Endothelial cell of umbilical vein (primary cell): Measurements from ENCODE around the gene CNPY1. TPM values are rescaled to one million over a fixed set of nuclear protein-coding genes. Genes with fewer than 3 reads are reported as not detected.

Source experiments
- BruUV-seq: library from RNA; stranded (reverse); fragments of 400-500 nt; replicated peaks from 2 replicates; lab custom pipeline; 2021; lab: Mats Ljungman, UMichigan
- CTCF ChIA-PET: fragments of 300-600, 350-600 bp; sonication (Branson Sonifier 250); formaldehyde crosslinking; loops from one replicate; lab custom pipeline; 2021; ENCODE audit warnings: antibody characterized with exemption, inconsistent platforms; lab: Charles Lee
- POLR2A ChIA-PET: fragments of 300-600, 350-600 bp; sonication (Branson Sonifier 250); formaldehyde crosslinking; loops from one replicate; lab custom pipeline; 2021; ENCODE audit warnings: antibody characterized with exemption, inconsistent platforms; lab: Charles Lee
- DNase-seq: peaks from one replicate; pipeline ENCODE4 v3.0.0-alpha.2; 2011; ENCODE audit warnings: low read depth, low spot score
- FAIRE-seq: peaks from 2 replicates; lab custom pipeline; 2011; peaks lifted over from hg19 to GRCh38; lab: Jason Lieb, UNC
- H2AFZ ChIP-seq: 2 replicates; pipeline ENCODE4 v1.6.0; 2012; ENCODE audit warnings: low read depth, low read length, control low read depth, inconsistent platforms
- H3K27ac ChIP-seq: 2 replicates; pipeline ENCODE4 v1.5.1; 2011; ENCODE audit warnings: low read depth, mild to moderate bottlenecking, control low read depth, low read length, moderate library complexity; ENCODE audit not compliant: insufficient read depth
- H3K27me3 ChIP-seq, 2 experiments: 2 replicates each; pipeline versions ENCODE4 v1.6.0 to v1.6.1; 2011; ENCODE audit warnings: low read length in 2 of 2, mixed read lengths in 1 of 2; ENCODE audit not compliant: control insufficient read depth in 2 of 2, insufficient read depth in 2 of 2
- H3K36me3 ChIP-seq, 2 experiments: 2 replicates in 1 of 2; 3 replicates in 1 of 2; pipeline ENCODE4 v1.5.1; 2011; ENCODE audit warnings: low read length in 2 of 2, mild to moderate bottlenecking in 1 of 2, moderate library complexity in 1 of 2; ENCODE audit not compliant: control insufficient read depth in 2 of 2, insufficient read depth in 2 of 2; ENCODE audit errors: extremely low read depth in 1 of 2
- H3K4me1 ChIP-seq: 3 replicates; pipeline ENCODE4 v1.5.1; 2011; ENCODE audit warnings: mild to moderate bottlenecking, low read length; ENCODE audit not compliant: control insufficient read depth, insufficient read depth; ENCODE audit errors: extremely low read depth
- H3K4me2 ChIP-seq: 2 replicates; pipeline ENCODE4 v1.6.1; 2011; ENCODE audit warnings: low read length, control low read depth, mixed read lengths; ENCODE audit not compliant: insufficient read depth
- H3K4me3 ChIP-seq, 3 experiments: fragments of 200-600 bp in 1 of 3; sonication (generic), shearing (Covaris generic) in 1 of 3; replicated peaks in 1 of 3; 2 replicates each; pipeline ENCODE4 v1.5.1; 2011 to 2016; ENCODE audit warnings: control low read depth in 3 of 3, low read length in 3 of 3, mild to moderate bottlenecking in 2 of 3, inconsistent platforms in 1 of 3, low read depth in 1 of 3, moderate library complexity in 1 of 3; ENCODE audit not compliant: insufficient read depth in 1 of 3
- H3K79me2 ChIP-seq: 2 replicates; pipeline ENCODE4 v1.6.0; 2012; ENCODE audit warnings: low read length, inconsistent platforms; ENCODE audit not compliant: control insufficient read depth, insufficient read depth
- H3K9ac ChIP-seq: replicated peaks from 2 replicates; pipeline ENCODE3; 2011; ENCODE audit warnings: low read length, control low read depth; ENCODE audit not compliant: insufficient read depth; ENCODE audit errors: extremely low read depth
- H3K9me1 ChIP-seq: replicated peaks from 3 replicates; pipeline ENCODE4 v1.6.0; 2011; ENCODE audit warnings: mild to moderate bottlenecking, low read length; ENCODE audit not compliant: control insufficient read depth, insufficient read depth; ENCODE audit errors: extremely low read depth
- H3K9me3 ChIP-seq: replicated peaks from 2 replicates; pipeline ENCODE4 v1.5.1; 2012; ENCODE audit warnings: low read length, inconsistent platforms; ENCODE audit not compliant: control insufficient read depth, insufficient read depth
- H4K20me1 ChIP-seq: replicated peaks from 2 replicates; pipeline ENCODE3; 2011; ENCODE audit warnings: mild to moderate bottlenecking, low read length; ENCODE audit not compliant: control insufficient read depth, insufficient read depth; ENCODE audit errors: extremely low read depth
- EZH2 ChIP-seq: IDR thresholded peaks from 2 replicates; pipeline ENCODE4 v1.6.1; 2012; ENCODE audit warnings: borderline replicate concordance, low read depth, mild to moderate bottlenecking, moderate library complexity, low read length, inconsistent platforms; ENCODE audit not compliant: severe bottlenecking
- FOS ChIP-seq: IDR thresholded peaks from 2 replicates; pipeline ENCODE4 v1.6.1; 2011; ENCODE audit warnings: mild to moderate bottlenecking, low read length, moderate library complexity, borderline replicate concordance; ENCODE audit not compliant: insufficient read depth
- GATA2 ChIP-seq: IDR thresholded peaks from 2 replicates; pipeline ENCODE4 v1.7.0; 2011; ENCODE audit warnings: low read depth, mild to moderate bottlenecking, moderate library complexity, mixed read lengths, low read length; ENCODE audit not compliant: insufficient read length, insufficient read depth
- JUN ChIP-seq: IDR thresholded peaks from 2 replicates; pipeline ENCODE4 v1.6.1; 2011; ENCODE audit warnings: borderline replicate concordance, low read depth; ENCODE audit not compliant: insufficient read length, insufficient read depth
- MYC ChIP-seq: IDR thresholded peaks from one replicate; pipeline ENCODE4 v1.6.1; 2011; ENCODE audit warnings: mild to moderate bottlenecking, low read depth, low read length
- POLR2A ChIP-seq: IDR thresholded peaks from 2 replicates; pipeline ENCODE4 v1.6.1; 2012; ENCODE audit warnings: low read depth, mild to moderate bottlenecking, control low read depth, low read length
- POLR2AphosphoS5 ChIP-seq: IDR thresholded peaks from 2 replicates; pipeline ENCODE4 v1.6.1; 2012; ENCODE audit warnings: low read depth, mild to moderate bottlenecking, control low read depth, low read length, moderate library complexity; ENCODE audit not compliant: insufficient read depth
- dilution Hi-C: fragments of 300-500 bp; cut with MboI; formaldehyde crosslinking; loops from one replicate; pipeline ENCODE4 v1.15.0; 2019; ENCODE audit warnings: low sequenced_read_pairs; ENCODE audit not compliant: extremely low pct_ligation_motif_present
- intact Hi-C: fragments of 100-400 bp; cut with micrococcal nuclease; formaldehyde crosslinking; loops from one replicate; pipeline ENCODE4 v1.10.0; 2022
- polyA plus RNA-seq, 4 experiments: library from polyadenylated mRNA; depleted of rRNA in 3 of 4; stranded (reverse) in 3 of 4; unstranded in 1 of 4; fragments of >200 nt; gene quantifications; 2 replicates each; pipeline versions ENCODE4 v1.2.1 to v1.2.3, GENCODE V29; 2011 to 2012; ENCODE audit warnings: missing spikeins in 1 of 4
- total RNA-seq: library from RNA; stranded (reverse); gene quantifications from 2 replicates; pipeline ENCODE4 v1.2.3, GENCODE V29; 2021
- TF ChIP-seq, protein P1 (sequence below), 2 donors: IDR thresholded peaks; 1 replicate in 1 of 2; 2 replicates in 1 of 2; pipeline ENCODE4 v1.5.1; 2011; ENCODE audit warnings: low read length in 2 of 2, mild to moderate bottlenecking in 2 of 2, moderate library complexity in 2 of 2, control low read depth in 1 of 2, inconsistent platforms in 1 of 2, low read depth in 1 of 2; ENCODE audit not compliant: insufficient read depth in 1 of 2; ENCODE audit errors: extremely low read depth in 1 of 2
- TF ChIP-seq, protein P2 (sequence below): IDR thresholded peaks from 2 replicates; pipeline ENCODE4 v1.6.1; 2011; ENCODE audit not compliant: insufficient read depth, insufficient read length

CNPY1 gene
- total and polyA plus RNA-seq, 2 donors (not counting 3 experiments of a cell fraction or from before 2014, with no cell fraction given) = not detected

DNA sequence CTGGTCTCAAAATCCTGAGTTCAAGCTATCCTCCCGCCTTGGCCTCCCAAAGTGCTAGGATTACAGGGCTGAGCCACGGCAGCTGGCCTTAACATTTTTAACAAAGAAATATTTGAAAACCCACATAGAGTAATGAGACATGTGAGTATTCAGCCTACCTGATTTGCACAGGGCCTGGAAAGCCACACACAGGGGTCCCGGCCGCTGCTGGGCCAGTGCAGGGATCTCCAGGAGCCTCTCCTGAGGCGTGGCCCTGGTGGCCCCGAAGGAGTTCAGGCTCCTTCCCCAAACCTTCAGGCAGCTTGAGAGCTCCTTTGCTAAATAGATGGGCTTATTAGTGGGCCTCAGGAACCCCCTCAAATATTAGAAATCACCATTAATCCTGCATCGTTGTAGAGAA, 18.7 kb downstream of the CNPY1 start:
- DNase-seq (no peak), FAIRE-seq (no peak)
- Histone ChIP-seq H3K27ac (no peak overlapping the region), H3K4me2 (no peak overlapping the region), H3K9me3 (no peaks in the 10 kb centered on the region), H3K36me3 (no peaks in the 10 kb centered on the region), H3K9me1 (no peaks in the 10 kb centered on the region), H3K4me3 (no peak overlapping the region), H3K79me2 (no peaks in the 10 kb centered on the region), H4K20me1 (no peaks in the 10 kb centered on the region), H3K27me3 (peaks cover 11 to 12% of the 10 kb centered on the region in 2 experiments), H2AFZ (no peak overlapping the region), H3K4me1 (no peaks in the 10 kb centered on the region), H3K9ac (no peak overlapping the region)
- no peak for TF ChIP-seq FOS
- TF ChIP-seq, protein P1, sequence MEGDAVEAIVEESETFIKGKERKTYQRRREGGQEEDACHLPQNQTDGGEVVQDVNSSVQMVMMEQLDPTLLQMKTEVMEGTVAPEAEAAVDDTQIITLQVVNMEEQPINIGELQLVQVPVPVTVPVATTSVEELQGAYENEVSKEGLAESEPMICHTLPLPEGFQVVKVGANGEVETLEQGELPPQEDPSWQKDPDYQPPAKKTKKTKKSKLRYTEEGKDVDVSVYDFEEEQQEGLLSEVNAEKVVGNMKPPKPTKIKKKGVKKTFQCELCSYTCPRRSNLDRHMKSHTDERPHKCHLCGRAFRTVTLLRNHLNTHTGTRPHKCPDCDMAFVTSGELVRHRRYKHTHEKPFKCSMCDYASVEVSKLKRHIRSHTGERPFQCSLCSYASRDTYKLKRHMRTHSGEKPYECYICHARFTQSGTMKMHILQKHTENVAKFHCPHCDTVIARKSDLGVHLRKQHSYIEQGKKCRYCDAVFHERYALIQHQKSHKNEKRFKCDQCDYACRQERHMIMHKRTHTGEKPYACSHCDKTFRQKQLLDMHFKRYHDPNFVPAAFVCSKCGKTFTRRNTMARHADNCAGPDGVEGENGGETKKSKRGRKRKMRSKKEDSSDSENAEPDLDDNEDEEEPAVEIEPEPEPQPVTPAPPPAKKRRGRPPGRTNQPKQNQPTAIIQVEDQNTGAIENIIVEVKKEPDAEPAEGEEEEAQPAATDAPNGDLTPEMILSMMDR (IDR thresholded peaks at IDR 0.05; ENCODE audit: extremely low read depth in 1 of 2, insufficient read depth in 1 of 2, low read depth in 1 of 2, low read length in 2 of 2) = no peak
- TF ChIP-seq MYC = no peak
- no peak for TF ChIP-seq GATA2
- TF ChIP-seq POLR2A = no peak
- TF ChIP-seq, protein P2, sequence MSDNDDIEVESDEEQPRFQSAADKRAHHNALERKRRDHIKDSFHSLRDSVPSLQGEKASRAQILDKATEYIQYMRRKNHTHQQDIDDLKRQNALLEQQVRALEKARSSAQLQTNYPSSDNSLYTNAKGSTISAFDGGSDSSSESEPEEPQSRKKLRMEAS = no peak
- no peak for TF ChIP-seq EZH2
- no peak for TF ChIP-seq JUN
- no peak for TF ChIP-seq POLR2AphosphoS5
- ChIA-PET CTCF (interaction anchor here (0.6 to 1.3 kb wide), 3 partner anchors 71 to 616 kb away, joined by 3 to 5 read pairs (median 3); no protein-coding TSS in a partner anchor), POLR2A (no interaction called here)
- no TSS peak for BruUV-seq
- dilution Hi-C loops (no loop called here), intact Hi-C loops (no loop called here)
